Activated T-cell treated with anti-CD3 and anti-CD28 coated beads for 1 hour (primary cell): ENCODE measurements around the gene ISX.

Experiments used
- DNase-seq: peaks from one replicate; pipeline ENCODE4 v3.0.0-alpha.2; 2020; ENCODE audit warnings: low read depth

The ISX gene

GRCh38 chr22:35053060-35053835 is 12.7 kb upstream of the ISX start:
- no peak for DNase-seq

DNA sequence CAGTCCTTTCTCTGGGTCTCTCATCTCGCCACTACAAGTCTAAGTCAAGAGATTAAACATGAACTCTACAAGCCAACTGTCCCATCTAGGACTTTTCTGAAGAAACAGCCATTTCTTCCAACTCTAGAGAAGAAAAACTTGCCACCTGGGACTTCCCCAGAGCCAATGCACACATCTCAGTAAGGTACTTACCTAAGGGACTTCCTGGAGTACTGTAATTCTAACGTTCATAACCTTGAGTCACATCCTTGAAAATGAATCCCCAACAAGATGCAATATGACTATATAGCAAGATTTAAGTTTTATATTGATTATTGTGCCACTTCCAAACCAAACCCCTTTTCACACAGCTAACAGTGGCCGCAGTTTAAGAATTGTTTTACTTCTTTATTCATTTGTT is 11.9 kb upstream of the ISX start:
- DNase-seq, result no peak

- no peak for DNase-seq
These were observed 9.5 kb upstream of the ISX start for GRCh38 chr22:35056486-35056885.

DNA sequence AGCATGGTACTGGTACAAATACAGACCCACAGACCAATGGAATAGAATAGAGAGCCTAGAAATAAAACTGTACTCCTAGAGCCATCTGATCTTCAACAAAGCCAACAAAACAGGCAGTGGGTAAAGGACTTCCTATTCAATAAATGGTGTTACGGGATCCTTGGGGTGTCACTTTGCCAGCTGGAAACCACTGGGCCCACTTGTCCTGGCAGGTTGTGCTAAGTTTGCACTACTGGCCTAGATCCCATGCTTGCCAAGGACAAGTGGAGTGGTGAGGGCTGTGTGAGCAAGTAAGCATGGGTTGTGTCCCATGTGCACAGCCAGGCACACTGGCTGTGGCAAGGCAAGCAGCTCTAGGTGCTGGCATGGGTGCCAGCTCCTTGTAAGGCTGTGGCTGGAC is 8.8 kb upstream of the ISX start:
- no peak for DNase-seq

DNA sequence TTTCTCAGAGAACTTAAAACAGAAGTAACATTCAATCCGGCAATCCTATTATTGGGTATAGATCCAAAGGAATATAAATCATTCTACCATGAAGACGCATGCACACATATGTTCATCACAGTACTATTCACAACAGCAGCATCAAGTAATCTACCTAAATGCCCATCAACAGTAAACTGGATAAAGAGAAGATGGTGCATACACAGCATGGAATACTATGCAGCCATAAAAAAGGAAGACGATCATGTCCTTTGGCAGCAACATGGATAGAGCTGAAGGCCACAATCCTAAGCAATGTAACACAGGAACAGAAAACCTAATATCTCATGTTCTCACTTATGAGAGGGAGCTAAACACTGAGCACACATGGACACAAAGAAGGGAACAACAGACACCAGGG is 6.3 kb upstream of the ISX start:
- DNase-seq, result no peak

GRCh38 chr22:35064664-35065063 is 1.3 kb upstream of the ISX start:
- no peak for DNase-seq

- DNase-seq, result no peak
These were observed 775 bp upstream of the ISX start for GRCh38 chr22:35065183-35065582.

DNA sequence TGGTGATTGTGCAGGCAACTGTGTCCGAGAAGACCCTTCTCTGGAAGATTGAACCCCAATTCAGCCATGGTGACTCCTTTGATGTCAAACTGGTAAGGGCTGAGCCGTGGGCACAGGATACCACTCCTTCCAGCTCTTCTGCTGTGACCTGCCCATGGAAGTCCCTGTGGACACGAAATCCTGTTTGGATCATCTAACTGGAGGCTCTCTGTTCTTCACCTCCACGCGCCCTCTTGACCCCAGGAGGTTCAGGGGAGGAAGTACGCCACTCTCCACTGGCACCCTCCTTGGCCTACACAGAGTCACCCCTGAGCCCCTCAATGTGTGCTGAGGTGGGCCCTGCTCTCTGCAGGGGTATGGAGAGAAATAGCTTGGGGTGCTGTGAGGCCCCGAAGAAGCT is 810 bp downstream of the ISX start:
- no peak for DNase-seq

DNA sequence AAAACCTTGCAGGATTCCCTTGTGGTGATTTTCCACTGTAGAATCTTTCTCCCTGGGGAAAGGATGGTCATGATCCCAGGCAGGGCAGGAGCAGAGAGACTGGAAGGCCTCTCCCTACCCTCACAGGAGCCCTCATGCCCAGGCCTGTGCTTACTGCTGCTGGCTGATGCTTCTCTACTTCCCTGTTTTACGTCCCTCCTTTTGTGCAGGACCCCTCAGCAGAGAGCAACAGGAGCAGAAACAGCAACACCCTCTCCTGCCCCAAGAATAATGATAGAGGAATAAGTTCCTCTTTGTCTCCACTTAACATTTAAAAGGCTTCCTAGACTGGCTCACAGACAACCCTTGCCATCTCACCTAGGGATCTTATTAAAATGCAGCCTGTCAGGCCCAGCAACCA is 3.6 kb downstream of the ISX start:
- no peak for DNase-seq

DNA sequence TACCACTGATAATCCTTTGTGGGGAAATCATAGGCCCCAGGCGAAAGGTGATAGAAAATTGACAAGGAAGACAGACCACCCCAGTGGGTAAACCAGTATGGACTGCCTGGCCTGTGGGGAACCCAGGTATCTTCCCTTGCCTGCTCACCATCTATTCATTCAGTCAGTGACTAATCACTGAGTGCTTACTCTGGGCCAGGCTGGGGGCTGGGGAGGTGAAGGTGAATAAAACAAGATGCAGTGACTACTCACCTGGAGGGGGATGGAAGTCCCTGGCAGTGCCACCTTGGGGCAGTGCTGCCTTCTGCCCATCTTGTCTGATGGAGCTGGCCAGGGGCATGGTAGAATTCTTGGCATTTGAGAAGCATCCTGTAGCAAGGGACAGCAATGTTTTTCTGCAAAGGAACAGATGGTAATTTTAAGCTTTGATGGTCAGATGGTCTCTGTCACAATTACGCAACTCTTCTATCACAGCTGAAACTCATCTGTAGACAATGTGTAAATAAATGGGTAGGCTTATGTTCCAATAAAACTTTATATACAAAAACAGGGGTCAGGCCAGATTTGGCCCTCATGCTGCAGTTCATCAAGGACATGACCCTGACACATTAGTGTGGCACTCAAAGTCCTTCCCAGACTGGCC is 4.6 kb downstream of the ISX start:
- DNase-seq, result no peak

- DNase-seq, result no peak
These were observed 5.8 kb downstream of the ISX start for GRCh38 chr22:35071784-35072183.

DNA sequence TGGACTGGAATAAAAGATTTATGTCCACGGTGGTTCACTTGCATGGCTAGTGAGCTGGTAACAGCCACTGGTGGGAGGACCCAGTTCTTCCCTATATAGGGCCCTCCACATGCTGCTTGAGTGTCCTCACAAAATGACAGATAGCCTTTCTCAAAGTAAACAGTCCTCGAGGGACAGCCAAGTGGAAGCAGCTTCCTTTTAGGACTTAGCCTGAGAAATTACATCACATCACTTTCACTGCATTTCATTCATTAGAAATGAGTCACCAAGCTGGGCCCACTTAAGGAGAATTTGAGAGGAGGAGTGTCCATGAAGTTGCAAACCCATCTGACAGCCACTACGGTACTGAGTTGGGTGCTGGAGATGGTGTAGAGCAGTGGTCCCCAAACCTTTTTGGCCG is 7.0 kb downstream of the ISX start:
- DNase-seq, result no peak

- DNase-seq, result no peak
These were observed 8.6 kb downstream of the ISX start for GRCh38 chr22:35074583-35074982.

GRCh38 chr22:35076630-35077029 is 10.7 kb downstream of the ISX start:
- no peak for DNase-seq

GRCh38 chr22:35085621-35086020 is 19.7 kb downstream of the ISX start:
- no peak for DNase-seq

GRCh38 chr22:35089139-35089538 is 23.2 kb downstream of the ISX start:
- no peak for DNase-seq

DNA sequence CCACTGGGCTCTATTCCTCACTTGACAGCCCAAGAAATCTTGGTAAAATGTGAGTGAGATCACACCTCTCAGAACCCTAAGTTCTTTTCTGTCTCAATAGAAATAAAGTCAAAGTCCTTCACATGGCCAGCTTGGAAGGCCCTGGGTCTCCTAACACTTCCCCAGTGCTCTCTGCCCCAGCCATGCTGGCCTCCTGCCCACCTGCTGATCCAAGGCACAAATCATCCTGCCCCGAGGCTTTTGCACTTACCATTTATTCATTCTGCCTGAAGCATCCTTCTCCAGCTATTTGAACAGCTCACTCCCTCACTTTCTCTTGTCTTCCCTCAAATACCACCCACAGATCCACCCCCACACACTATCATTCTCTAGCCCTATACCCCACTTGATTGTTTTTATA is 26.4 kb downstream of the ISX start:
- no peak for DNase-seq

- DNase-seq, result no peak
These were observed 33.0 kb downstream of the ISX start for GRCh38 chr22:35098921-35099320.

DNA sequence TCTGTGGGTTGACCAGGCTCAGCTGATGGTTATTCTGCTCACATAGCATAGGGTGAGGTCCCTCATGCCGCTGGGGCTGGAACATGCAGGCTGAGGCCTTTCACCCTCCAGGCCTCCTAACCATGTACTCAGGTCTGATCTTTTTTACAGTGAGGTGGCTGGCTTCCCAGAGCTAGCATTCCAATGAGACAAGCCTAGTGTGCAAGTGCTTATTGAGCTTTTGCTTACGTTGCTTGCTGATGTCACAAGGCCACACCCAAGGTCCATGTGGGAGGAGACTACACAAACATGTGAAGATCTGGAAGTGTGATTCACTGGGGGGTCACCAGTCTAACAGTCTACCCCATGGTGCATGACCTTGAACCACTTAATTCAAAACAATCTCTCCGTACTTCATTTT is 33.9 kb downstream of the ISX start:
- DNase-seq, result no peak

GRCh38 chr22:35102663-35103062 is 36.7 kb downstream of the ISX start:
- DNase-seq, result no peak

DNA sequence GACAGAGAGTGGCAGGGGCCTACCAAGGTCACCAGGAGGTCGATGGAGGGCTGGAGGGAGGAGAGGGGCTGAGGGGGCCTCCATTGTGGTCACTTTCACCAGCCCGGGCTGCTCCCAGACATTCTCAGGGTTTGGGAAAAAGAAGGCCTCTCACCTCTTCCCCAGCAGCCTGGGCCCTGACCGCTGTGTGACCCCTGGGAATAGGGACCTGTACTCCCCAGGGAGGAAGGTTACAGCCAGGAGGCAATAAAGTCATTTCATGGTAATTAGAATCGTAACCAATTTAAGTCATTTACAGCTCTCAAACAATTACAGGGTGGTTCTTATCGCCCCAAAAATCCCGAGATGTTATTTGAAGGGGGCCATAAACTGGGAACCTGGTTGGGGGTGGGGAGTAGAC is 37.8 kb downstream of the ISX start:
- DNase-seq, result no peak

DNA sequence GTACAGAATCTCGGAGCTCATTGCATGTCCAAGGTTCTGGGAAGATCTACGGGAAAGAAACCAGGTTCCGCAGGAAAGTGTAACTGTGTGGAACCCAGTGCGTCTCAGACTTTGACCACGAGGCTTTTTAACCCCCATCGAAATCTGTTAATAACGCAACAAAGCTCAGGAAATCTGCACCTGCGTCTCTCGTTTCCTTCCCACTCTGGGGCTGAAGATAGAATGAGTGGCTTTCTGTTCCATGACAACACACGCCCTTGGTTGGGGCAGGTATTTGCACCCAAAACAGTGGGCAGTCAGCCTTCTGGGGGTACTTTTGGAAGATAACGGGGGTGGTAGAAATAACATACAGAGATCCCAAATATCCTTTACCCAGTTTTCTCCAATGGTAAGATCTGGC is 38.5 kb downstream of the ISX start:
- DNase-seq, result no peak

- DNase-seq, result no peak
These were observed 43.7 kb downstream of the ISX start for GRCh38 chr22:35109616-35110015.

DNA sequence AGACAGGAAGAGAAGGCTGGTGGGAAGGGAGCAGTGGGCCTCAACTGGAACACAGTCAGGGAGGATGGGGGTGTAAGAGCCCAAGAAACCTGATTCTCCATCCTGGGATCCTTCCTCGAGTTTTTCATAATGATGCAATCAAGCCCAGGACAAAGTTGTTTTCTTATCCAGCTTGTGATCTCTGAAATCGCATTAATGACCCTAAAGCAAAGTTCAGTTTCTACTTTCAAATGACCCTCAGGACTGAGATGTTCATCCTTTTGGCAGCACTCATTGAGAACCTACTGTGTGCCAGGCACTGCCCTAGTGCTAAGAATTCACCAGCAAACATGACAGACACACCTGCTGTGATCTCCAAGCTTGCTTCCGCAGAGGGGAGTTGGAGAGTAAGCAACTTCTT is 45.3 kb downstream of the ISX start:
- no peak for DNase-seq
